NCI-H774 (cell line): ENCODE data around the gene PRXL2A.
"Not testable (repeated sequence)": the region's sequence is repeated elsewhere in the genome, so short reads cannot be mapped to it uniquely, and the experiment has no call there.

Source experiments
- DNase-seq: peaks from one replicate; lab custom pipeline; 2025; lab: John Stamatoyannopoulos, UW

PRXL2A gene

DNA sequence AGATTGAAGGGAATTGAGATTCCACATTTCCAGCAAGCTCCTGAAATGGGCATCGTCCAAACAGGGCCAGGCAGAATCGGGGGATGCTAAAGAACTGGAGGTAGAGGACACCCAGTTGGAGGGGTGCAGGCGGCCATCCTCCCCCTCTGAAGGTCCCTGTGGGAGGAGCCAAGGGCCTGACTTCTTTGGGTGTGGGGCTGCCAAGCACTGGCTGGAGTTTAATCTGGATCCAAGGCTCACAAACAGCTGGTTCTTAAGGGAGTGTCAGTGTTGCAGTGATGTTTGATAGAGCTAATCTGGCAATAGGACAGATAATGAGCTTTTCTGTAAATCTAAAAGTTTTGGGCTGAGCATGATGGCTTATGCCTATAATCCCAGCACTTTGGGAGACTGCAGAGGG lies 66.6 kb downstream of the PRXL2A start:
- DNase-seq: no peak

DNA sequence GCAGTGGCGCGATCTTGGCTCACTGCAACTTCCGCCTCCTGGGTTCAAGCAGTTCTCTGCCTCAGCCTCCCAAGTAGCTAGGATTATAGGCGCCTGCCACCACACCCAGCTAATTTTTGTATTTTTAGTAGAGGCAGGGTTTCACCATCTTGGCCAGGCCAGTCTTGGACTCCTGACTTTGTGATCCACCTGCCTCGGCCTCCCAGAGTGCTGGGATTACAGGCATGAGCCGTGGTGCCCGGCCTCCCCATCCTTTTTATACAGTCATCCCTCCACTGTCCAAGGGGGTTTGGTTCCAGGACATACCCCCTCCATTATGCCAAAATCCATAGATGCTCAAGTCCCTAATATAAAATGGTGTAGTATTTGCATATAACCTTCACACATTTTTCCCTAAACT lies 67.3 kb downstream of the PRXL2A start:
- not testable (repeated sequence) for DNase-seq

DNA sequence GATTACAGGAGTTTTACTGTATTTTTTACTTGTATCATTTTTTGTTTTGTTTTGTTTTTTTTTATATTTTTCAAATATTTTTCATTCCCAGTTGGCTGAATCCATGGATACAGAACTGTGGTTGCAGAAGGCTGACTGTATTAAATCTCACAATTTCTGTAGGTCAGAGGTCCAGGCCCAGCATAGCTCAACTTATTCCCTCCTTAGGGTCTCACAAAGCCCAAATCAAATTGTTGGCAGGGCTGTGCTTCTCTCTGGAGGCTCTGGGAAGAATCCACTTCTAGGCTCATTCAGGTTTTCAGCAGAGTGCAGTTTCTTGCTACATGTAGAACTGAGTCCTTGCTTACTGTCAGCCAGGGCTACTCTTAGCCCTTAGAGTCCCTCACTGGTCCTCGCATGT lies 68.3 kb downstream of the PRXL2A start:
- no peak for DNase-seq

DNA sequence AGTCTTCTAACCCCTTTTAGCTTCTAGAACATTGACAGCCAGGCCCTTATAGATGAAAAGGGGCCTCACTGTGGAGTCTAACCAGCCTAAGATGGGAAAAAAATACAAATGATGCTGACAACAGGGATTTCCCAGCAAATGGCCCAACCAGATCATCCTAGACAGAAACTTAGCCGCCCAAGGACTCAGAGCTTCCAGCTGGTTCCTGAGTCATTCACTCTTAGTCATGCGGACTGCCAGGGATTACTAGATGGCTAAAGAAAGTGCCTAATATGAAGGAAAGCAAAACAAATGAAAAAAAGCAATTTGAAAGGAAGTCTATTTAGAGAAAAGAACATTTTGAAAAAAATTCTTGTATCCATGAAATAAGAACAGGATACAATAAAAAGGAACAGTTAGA lies 69.5 kb downstream of the PRXL2A start:
- DNase-seq: no peak

DNA sequence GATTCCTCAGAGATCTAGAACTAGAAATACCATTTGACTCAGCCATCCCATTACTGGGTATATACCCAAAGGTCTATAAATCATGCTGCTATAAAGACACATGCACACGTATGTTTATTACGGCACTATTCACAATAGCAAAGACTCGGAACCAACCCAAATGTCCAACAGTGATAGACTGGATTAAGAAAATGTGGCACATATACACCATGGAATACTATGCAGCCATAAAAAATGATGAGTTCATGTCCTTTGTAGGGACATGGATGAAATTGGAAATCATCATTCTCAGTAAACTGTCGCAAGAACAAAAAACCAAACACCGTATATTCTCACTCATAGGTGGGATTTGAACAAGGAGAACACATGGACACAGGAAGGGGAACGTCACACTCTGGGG lies 72.0 kb downstream of the PRXL2A start:
- DNase-seq: not testable (repeated sequence)

DNA sequence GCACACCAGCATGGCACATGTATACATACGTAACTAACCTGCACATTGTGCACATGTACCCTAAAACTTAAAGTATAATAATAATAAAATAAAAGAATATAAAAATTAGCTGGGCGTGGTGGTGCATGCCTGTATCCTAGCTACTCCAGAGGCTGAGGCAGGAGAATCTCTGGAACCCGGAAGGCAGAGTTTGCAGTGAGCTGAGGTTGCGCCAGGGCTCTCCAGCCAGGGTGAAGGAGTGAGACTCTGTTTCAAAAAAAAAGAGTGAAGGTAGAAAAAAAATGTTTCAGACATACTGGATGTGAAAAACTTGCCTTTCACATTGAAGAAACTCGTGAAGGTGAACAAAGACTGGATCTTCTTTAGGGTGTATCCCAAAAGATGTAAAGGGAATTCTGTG lies 72.5 kb downstream of the PRXL2A start:
- no peak for DNase-seq

DNA sequence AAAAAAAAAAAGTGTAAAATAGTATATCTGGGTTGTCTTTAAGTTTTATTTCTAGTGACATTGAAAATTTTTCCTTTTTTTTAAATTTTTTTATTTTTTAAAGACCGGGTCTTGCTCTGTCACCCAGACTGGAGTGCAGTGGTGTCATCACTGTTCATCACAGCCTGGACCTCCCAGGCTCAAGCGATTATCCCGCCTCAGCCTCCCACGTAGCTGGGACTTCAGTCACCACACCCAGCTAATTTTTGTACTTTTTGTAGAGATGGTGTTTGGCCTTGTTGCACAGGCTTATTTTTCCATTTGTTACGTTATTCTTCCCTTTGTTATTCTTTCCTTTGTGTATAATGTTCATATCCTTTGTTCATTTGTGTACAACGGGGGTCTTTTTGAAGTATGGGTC lies 75.9 kb downstream of the PRXL2A start:
- DNase-seq: no peak

DNA sequence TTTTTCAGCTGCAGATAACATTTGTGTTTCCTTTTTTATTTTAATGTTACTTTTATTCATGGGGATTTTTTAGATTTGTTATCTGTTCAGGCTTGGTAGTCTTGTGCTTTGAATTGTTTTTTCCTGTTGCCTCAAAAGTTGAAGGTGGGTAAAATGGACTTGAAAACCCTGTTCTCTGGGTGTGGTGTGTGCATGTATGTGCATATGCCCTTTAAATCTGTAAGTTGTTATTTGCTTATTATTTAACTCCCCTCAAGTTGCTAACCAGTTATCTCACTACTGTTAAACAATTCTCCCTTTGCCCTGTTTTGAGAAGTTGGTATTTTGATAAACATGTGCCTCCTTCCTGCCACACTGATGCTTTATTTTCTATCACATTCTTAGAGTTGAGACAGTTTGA lies 76.3 kb downstream of the PRXL2A start:
- DNase-seq: no peak

DNA sequence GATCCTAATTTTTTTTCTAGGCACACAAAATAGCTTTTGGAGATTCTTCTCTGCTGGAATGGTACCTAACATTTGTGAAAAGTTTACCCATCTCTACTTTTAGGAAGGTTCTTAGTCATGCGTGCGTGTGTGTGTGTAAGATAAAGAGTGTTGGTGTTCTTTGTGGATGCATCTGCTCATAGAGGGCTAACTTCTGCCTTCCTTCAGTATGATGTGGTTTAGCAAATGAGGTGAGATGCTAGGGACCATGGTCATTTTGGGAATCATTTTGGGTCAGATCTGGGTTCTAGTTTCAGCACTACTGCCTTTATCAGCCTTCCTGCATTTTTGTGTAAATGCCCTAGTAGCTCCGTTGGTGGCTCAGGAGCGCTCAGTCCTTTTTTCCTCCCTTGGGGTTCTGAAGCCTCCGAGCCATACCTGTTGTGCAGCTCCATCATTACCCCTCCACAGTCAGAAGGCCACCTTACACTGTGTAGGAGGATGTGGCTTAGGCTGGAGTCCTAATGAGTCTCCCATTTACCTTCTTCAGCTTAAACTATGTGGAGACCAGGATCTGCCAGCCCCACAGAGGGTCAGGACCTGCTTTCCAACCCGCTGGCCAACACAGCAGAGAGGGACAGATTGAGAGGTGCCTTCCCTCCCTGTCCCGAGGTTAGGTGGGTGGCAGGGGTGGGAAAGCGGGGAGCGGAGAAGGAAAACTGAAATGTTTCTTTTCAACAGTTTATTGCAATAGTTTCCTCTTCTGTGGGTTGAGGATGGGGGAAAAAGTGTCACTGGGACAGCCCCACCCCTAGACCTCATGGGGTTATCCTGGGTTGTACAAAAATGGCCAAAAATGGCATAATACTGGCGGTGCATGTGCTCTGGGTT lies 77.0 kb downstream of the PRXL2A start:
- DNase-seq: no peak

DNA sequence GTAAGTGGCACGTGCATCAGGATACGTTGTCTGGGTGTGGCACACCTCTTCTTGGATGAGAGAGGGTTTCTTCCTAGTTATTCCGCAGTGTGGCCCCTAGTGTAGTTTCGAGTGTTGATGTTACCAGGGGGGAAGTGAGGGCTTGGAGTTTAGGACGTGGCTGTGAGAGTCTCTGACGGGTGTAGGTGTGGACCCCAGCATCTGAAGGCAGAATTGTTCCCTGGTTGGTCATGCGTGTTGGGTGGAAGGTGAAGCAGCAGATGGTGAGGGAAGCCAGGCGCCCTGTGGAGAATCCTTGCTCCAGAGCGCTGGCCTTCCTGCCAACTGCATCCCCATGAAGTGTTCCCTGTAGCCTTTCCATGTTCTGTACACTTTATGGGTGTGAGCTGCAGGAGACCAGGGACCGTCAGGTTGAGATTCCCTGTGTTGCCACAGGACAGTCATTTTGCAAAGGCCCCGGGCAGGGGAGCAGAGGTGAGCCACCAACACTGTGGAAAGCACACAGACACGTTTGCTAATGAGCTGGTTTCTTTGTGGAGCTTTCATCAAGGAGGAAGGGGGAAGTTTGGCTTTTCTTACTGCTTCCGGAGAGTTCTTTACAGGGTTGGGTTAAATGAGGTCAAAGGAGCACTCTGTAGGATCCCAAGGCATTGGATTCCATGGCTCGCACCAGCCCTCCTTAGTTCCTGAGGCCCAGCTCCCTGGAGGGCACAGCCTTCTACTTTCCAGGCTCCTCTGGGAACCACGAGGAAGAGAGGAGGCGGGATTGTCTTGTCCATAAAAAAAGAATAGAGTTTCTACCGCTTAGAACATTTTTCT lies 77.8 kb downstream of the PRXL2A start:
- no peak for DNase-seq
